Left cardiac atrium (tissue), 4 donors: Measurements from ENCODE around the gene NFATC1. TPM values are rescaled to one million over a fixed set of nuclear protein-coding genes. Genes with fewer than 3 reads are reported as not detected.
"Not testable (repeated sequence)": the region's sequence is repeated elsewhere in the genome, so short reads cannot be mapped to it uniquely, and the experiment has no call there.

Source experiments
- ATAC-seq, 2 donors: fragments of 200-7000 bp; cut with Tn5 transposase; one replicate each; pipeline ENCODE4 v1.9.1; 2020; ENCODE audit warnings: mild to moderate bottlenecking in 2 of 2, moderate library complexity in 2 of 2
- DNase-seq: peaks from one replicate; pipeline ENCODE4 v3.0.0-alpha.2; 2020
- intact Hi-C, 2 donors: fragments of 100-400 bp; cut with DNase I; formaldehyde crosslinking; loops; one replicate each; pipeline versions ENCODE4 v1.14.1 to v1.15.1; 2022 to 2023
- total RNA-seq, 2 donors: library from RNA; stranded (reverse); fragmentation: NEBNext Ultra II Directional; extraction: Animal tissue kit (Norgen Biotek cat#: 25700); gene quantifications; one replicate each; pipeline ENCODE4 v1.2.1, GENCODE V29; 2021
- donor health status: DM: no; HTN: yes; CAD: no.
- donor health status: DM: no; HTN: yes; CAD: no; lungs with severe emphysema.
- donor health status: DM: yes; HTN: yes; CAD: no.
- donor health status: Dilated cardiomyopathy.

Gene NFATC1
- total RNA-seq, 2 donors from 2014 or later = 17.1 to 18.9 TPM

DNA sequence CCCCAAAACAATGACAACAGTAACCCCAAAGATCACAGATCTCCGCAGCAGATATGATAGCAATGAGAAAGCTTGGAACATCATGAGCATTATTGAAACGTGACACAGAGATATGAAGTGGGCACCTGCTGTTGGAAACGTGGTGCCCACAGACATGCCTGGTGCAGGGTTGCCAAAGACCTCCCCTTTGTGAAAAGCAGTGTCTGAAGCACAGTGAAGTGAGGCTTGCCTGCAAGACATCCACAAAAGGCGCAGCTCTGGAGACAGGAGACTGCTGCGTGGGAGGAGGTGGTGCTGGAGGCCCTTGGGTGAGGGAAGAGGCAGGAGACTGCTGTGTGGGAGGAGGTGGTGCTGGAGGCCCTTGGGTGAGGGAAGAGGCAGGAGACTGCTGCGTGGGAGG lies 108.8 kb downstream of the NFATC1 start:
- intact Hi-C loops = not testable (repeated sequence)

GRCh38 chr18:79505465-79505864 lies 109.7 kb downstream of the NFATC1 start:
- intact Hi-C loops = loop anchor here in 1 of 2 donors (5.0 kb wide), 2 partner anchors 48 to 113 kb away; no protein-coding TSS in a partner anchor
- not testable (repeated sequence) for ATAC-seq, DNase-seq

More for the DNA sequence above, 108.8 kb downstream of the NFATC1 start:
- ATAC-seq, DNase-seq: not testable (repeated sequence)

DNA sequence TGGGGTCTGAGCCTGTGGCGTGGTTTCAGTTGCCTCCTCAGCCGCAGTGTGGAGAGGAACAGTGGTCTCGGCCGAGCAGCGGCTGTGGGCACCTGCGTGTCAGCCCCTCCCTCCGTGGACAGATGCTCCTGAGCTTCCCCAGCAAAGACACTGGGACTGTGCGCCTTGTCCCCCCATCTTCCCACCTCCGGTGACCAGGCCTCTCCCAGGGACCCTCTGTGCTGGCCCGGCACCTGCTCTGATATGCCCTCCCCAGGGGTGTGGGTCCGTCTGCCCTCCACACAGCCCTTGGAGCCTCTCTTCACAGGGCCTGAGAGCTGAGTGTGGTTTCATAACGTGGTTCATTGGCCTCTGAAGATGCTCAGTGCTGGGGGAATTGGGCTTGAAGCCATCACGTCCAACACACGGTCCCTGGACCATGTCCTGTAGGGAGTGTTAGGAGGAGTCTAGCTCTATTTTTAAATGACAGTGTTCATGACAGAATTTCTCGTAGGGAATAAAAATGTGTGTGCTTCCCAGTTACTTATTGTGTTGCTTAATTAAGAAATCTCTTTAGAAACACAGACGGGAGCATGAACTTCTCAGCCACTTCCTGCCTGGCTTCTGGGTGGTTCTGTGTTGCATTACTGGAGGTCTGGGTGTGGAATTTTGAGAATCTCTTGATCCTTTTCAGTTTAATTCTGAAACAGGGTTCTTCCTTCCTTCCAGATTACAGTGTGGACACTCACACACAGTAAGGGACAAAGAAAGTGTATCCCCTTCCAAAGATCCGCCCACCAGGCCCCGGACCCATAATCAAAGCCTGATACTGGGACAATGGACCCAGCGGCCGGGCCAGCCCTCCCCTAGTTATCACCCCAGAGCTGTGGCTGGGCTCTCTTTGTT lies 110.7 kb downstream of the NFATC1 start:
- DNase-seq = peak; percentile 69
- intact Hi-C loops = loop anchor here in 1 of 2 donors (5.0 kb wide), 2 partner anchors 49 to 114 kb away; no protein-coding TSS in a partner anchor
- ATAC-seq = peak; percentile 48 to 69

DNA sequence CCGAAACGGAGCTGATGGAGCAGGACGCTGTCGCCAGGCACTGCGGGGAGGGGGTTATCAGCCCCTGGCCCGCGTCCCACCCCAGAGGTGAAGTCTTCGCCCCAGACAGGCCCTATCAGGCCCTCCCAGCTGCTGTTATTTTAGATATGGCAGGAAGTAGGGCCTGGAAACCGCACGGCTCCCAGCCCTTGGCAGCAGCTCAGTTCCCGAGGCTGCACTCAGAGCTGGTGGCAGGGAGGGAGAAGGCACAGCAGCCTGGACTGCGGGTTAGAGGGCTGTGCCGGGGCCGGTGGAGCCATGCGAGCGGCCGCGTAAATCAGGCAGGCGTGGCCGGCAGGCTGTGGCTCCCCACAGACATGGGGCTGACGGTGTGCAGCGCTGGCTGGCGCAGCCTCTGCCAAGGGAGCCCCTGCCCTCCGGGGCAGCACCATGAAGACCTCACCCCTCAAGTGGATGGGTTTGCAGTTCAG lies 111.4 kb downstream of the NFATC1 start:
- intact Hi-C loops = loop anchor here in 1 of 2 donors (5.0 kb wide), 2 partner anchors 50 to 115 kb away; no protein-coding TSS in a partner anchor

GRCh38 chr18:79507546-79508480 lies 112.1 kb downstream of the NFATC1 start:
- DNase-seq = peak; percentile 85
- peak; percentile 75 to 78 for ATAC-seq

More for the DNA sequence above, 111.4 kb downstream of the NFATC1 start:
- peak; percentile 83 to 92 for ATAC-seq
- peak; percentile 91 for DNase-seq

GRCh38 chr18:79508565-79509535 lies 113.1 kb downstream of the NFATC1 start:
- DNase-seq (peak; percentile 22), ATAC-seq (no peak)
- intact Hi-C loops = loop anchor here in 1 of 2 donors (5.0 kb wide), 2 partner anchors 52 to 117 kb away; no protein-coding TSS in a partner anchor

More at GRCh38 chr18:79507546-79508480, 112.1 kb downstream of the NFATC1 start:
- intact Hi-C loops = loop anchor here in 1 of 2 donors (5.0 kb wide), 2 partner anchors 51 to 116 kb away; no protein-coding TSS in a partner anchor

GRCh38 chr18:79509536-79509930 lies 113.8 kb downstream of the NFATC1 start:
- intact Hi-C loops = loop anchor here in 1 of 2 donors (5.0 kb wide), 2 partner anchors 52 to 117 kb away; no protein-coding TSS in a partner anchor
- ATAC-seq (no peak), DNase-seq (no peak)

DNA sequence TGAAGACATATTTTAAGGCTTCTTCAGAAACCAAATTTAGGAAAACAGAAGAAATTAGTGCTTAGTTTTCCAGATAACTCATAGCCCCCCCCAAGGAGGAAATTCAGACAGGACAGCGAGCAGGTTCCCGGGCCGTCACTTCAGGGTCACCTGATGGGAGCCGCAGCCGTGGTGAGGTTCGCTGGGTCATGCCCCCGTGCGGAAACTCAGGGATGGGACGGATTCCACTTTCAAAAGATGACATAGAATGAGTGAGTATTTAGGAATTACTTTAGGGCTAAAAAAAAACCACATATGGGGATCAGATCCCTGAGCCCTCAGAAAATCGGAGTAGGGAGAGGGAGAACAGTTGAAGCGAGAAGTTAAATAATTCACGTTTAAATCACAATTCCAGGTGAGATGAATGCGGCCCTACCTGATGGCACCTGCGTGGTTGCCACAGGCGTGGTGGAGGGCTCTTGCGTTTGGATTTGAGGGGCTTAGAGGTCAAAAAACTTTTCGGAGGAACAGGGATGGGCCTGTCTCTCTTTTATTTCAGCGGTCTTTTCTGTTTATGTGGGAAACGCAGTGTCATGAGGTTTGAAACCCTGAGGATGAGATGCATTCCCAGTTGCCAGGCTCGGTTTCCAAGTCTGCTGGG lies 114.4 kb downstream of the NFATC1 start:
- DNase-seq = no peak
- ATAC-seq = no peak
- intact Hi-C loops = no loop called here

DNA sequence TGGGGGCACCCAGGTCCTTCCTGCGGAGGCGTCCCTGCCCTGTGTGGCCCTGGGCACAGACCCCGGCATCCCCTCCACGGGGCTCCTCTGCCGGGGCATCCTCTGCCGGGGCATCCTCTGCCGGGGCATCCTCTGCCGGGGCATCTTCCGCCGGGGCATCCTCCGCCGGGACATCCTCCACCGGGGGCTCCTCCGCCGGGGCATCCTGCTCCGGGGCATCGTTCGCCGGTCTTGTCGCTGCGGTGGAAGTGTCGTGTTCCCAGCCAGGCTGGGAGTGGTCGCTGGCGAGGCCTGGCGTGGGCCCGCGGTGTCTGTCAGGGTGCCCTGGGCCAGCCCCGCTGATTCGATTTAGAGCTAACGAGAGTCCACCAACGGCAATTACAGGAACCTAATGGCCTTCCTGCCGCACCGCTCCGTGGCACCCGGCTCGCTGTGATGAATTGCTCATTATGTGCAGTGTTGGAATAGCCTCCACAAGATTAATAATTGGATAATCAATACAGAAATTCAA lies 115.1 kb downstream of the NFATC1 start:
- no peak for DNase-seq
- no peak for ATAC-seq
- intact Hi-C loops = no loop called here

DNA sequence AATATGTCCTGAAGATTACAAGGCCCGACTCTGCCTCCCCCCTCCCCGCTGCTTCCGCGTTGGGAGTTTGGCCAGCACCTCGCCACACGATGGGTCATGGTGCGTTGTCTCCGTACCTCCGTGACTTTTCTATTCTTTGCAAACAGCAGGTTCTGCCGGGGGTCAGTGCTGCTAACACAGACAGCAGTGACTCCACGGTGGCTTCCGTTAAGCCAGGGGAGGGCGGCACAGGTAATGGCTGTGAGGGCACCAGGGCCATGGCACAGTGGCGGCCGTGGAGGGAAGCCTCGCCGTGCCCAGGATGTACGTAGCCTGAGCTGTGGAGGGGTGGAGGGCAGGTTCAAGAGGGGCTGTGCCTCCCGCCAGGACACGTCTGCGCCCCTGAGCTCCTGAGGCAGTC lies 115.5 kb downstream of the NFATC1 start:
- intact Hi-C loops = no loop called here
- DNase-seq (no peak), ATAC-seq (no peak)

GRCh38 chr18:79511671-79512301 lies 116.1 kb downstream of the NFATC1 start:
- no peak for ATAC-seq
- intact Hi-C loops = no loop called here
- no peak for DNase-seq

- ATAC-seq = no peak
- no peak for DNase-seq
- intact Hi-C loops = no loop called here
Observed at GRCh38 chr18:79512461-79513380, 117.0 kb downstream of the NFATC1 start.

DNA sequence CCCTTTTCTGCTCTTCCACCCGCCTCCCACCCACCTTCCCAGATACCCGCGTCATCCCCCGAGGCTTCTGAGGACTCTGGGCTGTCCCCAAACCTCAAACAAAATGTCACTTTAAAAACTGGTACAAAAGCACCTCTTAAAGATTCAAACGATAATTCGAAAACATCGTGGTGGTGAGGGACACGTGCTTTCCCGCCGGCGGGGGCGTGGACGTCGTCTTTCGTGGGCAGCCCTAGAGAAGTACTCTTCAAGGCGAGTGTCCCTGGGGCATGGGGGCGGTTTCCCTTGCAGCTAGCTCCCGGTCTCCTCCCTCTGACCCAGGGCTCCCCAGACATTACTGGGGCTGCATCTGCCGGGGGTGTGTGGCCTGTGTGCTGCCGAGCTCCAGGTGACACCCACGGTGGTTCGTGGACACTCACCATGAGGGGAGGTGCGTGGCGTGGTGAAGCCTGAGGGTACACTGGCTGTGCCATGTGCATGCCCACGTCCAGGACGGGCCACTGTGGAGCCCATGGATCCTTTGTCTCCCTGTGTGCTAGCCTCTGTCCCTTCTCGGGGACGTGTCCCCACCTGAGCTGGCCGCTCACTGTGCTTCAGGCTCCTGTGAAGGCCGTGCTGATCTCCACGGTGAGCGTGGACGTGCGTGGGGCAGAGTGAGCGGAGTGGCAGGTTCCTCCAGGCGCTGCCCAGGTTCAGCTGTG lies 117.8 kb downstream of the NFATC1 start:
- intact Hi-C loops = no loop called here
- DNase-seq (no peak), ATAC-seq (no peak)

GRCh38 chr18:79515331-79515730 lies 119.6 kb downstream of the NFATC1 start:
- DNase-seq (no peak), ATAC-seq (no peak)
- intact Hi-C loops = no loop called here

DNA sequence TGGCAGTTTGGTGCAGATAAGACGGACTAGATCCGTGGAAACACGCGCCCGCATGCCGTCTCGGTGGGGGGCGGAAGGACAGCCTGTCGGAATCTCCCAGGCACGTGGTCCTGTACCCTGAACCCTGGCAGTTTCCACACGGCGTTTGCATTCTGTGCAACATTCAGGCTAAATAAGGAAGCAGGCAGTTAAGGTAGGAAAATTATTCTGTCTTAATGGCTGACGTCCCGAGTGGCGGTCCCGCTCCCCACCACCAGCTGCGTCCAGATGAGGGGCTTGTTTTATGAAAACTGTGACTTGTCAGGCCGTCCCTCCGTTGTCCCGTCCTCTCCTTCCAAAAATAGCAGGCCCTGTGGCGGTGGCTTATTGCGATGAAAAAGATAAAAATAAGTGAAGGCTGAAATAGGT lies 120.2 kb downstream of the NFATC1 start:
- intact Hi-C loops = no loop called here
- ATAC-seq = no peak
- no peak for DNase-seq
